ENCODE data around the gene WDR31.

WDR31 gene

GRCh38 chr9:113341712-113342410 is 1.8 kb upstream of the WDR31 start:
- DNase-seq (ENCODE audit: low read depth in 2 of 2), result no peak

GRCh38 chr9:113337714-113338113 is 2.4 kb downstream of the WDR31 start:
- DNase-seq (ENCODE audit: low read depth in 2 of 2), result no peak

DNA sequence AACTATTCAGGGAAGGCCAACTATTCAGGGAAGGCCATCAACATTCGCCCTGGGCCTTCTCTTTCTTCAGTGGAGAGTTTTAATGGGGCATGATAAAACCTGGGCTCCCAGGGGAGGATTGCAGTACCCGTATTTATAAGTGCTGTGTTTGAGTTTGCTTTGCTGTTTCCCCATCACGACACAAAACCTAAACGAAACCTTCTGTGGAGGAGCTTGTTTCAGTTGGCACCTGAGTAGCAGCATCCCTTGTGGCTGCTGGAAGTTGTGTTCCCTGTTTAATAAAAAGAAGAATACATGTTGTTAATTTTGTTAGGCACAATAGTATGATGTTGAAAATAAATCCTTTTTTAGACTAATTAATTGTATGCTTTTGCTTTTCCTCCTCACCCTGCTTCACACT is 8.3 kb downstream of the WDR31 start:
- no peak for DNase-seq (ENCODE audit: low read depth in 2 of 2)

DNA sequence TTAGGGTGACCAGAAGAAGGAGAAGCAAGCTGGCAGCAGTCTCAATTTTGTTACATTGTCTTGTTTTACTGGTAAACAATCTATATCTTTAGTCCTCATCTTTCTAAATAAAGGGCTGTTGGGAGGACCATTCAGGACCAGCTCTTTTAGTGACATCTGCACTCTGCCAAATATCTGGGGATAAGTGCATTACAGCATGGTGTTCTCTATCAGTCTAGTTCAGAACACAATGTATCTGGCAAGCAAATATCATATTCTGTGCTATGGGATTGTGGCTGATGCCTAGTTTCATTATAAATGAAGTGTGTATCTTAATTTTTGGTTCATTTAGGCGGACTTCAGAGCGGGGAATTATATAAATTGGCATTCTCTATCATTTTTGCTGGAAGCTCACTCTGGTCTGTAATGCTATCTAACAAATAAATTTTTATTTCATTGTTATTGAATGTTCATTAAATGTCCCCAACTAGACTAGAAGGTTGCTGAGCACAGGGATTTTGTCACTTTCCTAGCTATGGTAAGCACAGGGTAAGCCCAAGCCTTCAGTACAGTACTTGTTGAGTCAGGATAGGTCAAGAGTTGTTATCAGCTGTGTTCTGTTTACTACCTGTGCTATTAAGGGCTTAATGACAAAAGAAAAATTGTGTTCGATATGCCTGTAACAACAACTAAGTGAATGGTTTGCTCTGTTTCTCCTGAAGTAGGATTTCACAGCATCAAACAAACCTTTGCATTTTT is 11.9 kb downstream of the WDR31 start:
- DNase-seq (ENCODE audit: low read depth in 2 of 2), result no peak

DNA sequence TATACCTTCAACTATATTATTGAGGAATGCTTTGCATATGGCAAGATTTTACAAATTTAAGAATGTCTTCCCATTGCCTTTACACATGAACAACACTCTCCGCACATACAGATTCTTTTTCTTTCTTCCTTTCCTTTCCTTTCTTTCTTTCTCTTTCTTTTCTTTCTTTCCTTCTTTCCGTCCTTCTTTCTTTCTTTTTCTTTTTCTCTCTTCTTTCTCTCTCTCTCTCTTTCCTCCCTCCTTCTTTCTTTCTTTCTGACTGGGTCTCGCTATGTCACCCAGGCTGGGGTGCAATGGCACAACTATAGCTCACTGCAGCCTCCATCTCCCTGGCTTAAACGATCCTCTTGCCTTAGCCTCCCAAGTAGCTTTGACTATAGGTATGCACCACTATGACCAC is 13.8 kb downstream of the WDR31 start:
- no peak for DNase-seq (ENCODE audit: low read depth in 2 of 2)

- DNase-seq (ENCODE audit: low read depth in 2 of 2), result no peak
Measured at GRCh38 chr9:113322671-113323070, 17.4 kb downstream of the WDR31 start.

DNA sequence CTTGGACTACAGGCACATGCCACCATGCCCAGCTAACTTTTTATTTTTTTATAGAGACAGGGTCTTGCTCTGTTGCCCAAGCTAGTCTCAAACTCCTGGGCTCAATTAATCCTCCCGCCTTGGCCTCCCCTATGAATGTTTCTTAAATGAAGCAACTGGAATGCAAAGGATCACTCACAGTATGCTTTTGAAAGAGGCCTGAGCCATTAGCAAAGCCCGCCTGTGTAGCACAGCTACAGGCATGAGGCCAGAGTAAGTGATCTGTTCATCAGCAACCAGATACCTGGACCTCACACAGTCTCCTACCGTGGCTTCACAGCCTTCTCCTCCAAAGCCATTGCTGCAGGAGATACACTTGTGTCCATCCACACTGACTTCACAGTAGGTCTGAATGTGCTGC is 20.0 kb downstream of the WDR31 start:
- no peak for DNase-seq (ENCODE audit: low read depth in 2 of 2)

DNA sequence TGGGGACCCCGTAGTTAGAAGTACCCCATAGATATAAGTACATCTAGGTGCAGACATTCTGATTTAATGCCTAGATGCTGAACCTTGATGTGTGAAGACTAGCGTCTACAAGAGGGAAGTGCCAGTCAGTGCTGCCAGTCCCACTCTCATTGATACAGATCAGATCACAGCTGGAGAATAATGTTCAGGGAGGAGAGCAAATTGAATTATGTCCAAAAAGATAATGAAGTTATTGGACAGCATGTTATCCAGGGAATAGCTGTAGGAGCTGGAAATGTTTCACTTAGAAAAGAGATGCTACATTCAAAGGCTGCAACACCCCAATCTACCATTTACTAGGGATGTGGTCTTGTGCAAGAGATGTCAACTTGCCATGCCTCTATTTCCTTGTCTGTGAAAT is 21.0 kb downstream of the WDR31 start:
- no peak for DNase-seq (ENCODE audit: low read depth in 2 of 2)

GRCh38 chr9:113317777-113318176 is 22.3 kb downstream of the WDR31 start:
- DNase-seq (ENCODE audit: low read depth in 2 of 2), result no peak

DNA sequence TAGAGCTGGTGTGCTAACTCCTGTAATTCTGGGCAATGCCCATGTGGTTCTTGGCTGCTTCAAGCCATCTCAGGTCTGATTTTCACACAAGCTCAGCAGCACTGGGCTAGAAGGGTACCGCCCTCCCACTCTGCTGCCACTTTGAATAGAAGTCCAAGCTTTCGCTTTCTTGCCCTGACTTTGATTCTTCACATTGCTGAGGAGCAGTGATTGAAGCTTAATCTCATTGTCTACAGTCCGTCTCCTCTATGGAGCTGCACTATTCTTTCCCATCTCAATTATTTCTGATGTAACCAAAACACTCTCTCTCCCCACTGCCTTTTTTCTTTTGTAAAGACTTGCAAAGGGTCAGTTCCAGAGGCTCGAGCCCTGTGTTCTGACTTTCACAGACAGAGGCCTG is 24.0 kb downstream of the WDR31 start:
- no peak for DNase-seq (ENCODE audit: low read depth in 2 of 2)

GRCh38 chr9:113315231-113315630 is 24.8 kb downstream of the WDR31 start:
- no peak for DNase-seq (ENCODE audit: low read depth in 2 of 2)

DNA sequence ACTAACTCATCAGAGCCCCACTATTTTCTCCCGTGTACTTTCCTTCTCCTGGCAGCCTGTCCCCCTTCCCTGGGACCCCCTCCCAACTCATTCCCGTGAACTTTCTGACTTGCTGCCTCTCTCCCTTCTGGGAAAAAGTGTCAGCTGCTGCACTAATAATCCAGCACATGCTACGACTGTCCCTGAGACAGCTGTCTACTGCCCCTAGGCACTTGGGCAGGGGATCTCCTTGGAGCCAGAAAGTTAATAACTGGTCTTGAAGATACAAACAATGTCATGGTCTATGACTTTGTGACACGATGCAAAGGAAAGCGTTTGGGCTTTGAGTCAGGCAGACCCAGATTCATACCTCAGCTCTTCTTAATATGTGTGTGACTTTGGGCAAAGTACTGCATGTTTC is 26.8 kb downstream of the WDR31 start:
- DNase-seq (ENCODE audit: low read depth in 2 of 2), result no peak

DNA sequence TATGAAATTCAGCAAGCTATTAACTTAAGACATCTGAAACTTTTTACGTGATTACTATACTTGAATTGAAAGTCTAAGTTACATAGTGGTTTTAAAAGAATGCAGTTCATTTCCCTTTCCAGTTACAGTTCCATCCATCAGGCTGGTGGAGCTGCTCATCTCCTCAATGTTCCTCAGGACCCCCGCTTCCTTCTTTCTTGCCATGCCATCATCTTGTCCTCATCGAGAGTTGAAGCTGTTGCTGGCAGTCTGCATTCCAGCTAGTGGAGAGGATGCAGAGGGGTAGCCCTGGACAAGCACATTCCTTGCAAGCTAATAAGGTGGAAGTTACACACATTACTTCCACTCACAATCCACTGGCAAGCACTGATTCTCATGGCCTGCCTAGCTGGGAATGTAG is 28.1 kb downstream of the WDR31 start:
- no peak for DNase-seq (ENCODE audit: low read depth in 2 of 2)

DNA sequence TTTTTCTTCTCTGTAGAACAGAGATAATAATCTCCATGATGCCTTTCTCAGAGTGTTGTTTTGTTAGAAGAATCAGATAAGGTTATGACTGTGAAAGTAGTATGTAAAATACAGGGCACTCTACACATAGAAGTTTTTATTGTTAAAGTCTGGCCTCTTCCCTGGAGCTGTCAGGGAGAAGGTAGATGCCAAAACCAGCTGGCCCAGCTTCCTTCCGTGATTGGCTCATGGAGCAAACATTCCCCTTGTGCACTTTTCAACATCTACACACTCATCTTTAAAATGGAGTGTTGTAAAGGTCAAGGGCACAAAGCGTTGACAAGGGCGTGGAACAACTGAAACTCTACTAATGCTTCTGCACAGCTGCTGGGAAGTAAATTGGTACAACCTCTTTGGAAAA is 29.5 kb downstream of the WDR31 start:
- no peak for DNase-seq (ENCODE audit: low read depth in 2 of 2)

DNA sequence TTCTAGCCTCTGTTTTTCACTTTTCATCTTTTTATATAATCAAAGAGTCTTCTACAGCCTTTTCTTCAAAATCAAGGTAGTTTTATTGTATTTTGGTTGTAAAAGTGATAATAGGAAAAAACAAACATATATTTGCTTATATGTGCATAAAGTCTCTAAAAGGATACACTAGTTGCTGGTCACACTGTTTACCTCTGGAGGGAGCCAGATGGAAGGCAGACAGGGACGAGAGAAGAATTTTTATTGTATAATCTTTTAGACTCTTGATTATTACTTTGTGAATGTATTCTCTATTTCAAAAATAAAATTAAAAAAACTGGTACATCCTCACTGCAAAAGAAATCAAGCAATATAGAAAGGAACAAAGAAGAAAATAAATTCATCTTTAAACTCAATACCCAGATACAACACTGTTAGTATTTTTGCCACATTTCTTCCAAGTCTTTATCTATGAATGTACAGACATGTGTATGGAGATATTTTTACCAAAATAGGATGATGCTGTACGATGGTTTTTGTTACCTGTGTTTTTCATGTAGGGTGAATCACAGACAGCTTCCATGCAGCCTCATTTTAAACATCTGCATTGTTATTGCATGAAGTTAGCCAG is 30.8 kb downstream of the WDR31 start:
- no peak for DNase-seq (ENCODE audit: low read depth in 2 of 2)

DNA sequence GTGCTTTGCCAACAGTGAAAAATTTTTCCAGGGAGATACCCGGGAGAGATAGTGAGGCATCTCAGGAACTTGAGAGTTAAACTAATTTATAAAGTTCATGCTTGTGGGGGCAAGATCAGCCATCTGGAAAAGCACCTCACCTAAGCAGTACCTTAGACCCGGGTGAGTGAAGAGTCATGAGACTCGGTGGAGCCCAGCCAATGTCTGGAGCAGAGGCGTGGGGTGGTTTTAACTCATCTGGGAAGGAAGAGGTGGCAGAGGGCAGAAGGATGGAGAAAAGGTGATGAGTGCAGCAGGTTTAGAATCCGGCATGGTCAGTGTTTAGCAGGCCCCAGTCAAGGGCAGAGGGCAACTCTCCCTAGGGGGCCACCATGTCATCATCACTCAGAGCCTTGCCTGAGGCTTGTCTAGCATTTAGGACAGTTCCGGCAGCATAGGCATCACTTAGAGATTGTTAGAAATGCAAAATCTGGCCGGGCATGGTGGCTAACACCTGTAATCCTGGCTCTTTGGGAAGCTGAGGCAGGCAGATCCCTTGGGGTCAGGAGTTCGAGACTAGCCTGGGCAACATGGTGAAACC is 32.6 kb downstream of the WDR31 start:
- DNase-seq (ENCODE audit: low read depth in 2 of 2), result no peak

- DNase-seq (ENCODE audit: low read depth in 2 of 2), result no peak
Measured at GRCh38 chr9:113306566-113306965, 33.5 kb downstream of the WDR31 start.

GRCh38 chr9:113302792-113303418 is 37.2 kb downstream of the WDR31 start, which contains the start of gene RNF183:
RNF183 (minus strand) TSS chr9:113303376; CDS start chr9:113298184, 5,192 bp downstream.
- DNase-seq (ENCODE audit: low read depth in 2 of 2), result no peak

GRCh38 chr9:113301548-113301947 is 38.5 kb downstream of the WDR31 start:
- DNase-seq (ENCODE audit: low read depth in 2 of 2), result no peak

- DNase-seq (ENCODE audit: low read depth in 2 of 2), result no peak
Measured at GRCh38 chr9:113299800-113300292, 40.2 kb downstream of the WDR31 start.

DNA sequence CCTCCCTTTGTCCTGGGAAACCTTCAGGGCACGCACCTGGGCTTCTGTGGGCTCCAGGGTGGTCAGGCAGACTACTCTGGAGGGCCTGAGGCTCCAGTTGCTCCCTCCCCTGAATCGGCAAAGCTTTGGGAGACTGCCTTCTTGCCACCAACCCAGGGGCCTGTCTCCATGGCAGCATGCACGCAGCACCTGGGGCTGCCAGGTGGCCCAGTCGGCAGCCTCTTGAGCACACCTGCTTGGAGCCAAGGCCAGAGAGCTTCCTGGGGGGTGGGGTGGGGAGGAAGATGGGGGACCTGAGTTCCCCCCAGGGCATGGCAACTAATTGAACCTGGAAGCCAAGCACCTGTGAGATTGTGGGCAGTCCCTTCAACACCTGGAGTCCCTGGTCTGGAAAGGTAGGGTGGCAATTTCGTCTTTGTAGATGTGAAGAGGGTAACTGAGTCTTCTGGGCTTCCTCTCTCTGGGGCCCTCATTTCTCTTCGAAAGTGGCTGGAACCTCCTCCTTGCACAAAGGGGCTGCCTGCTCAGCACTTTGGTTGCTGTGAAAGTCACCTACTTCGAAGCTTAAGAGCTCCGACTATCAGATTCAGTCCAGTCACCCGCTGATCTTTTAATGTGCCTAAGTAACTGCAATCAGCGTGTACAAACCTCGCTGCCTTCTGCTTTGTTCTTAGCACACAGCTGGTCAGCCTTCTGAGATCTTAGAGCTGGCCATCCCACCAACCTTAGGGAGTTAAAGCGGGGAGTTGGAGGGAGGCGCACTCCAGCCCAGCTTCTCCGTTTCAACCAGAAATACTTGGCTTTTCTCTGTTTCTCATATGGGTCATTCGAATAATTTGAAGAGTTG is 40.9 kb downstream of the WDR31 start:
- DNase-seq (ENCODE audit: low read depth in 2 of 2), result no peak
